K562 (cell line): ENCODE data around the gene SSR4. TPM values are rescaled to one million over a fixed set of nuclear protein-coding genes. Genes with fewer than 3 reads are reported as not detected.

Source experiments
- CREBBP ChIP-seq: IDR thresholded peaks from one replicate; pipeline ENCODE4 v1.6.1; 2012; ENCODE audit warnings: low read depth, mild to moderate bottlenecking, control low read depth, inconsistent platforms, low read length
- KDM5B ChIP-seq: fragments of 200-600 bp; sonication (generic); IDR thresholded peaks from 2 replicates; pipeline ENCODE4 v1.6.1; 2012; ENCODE audit warnings: low read depth, mild to moderate bottlenecking, moderate library complexity, low read length, control low read depth, inconsistent platforms; ENCODE audit not compliant: insufficient replicate concordance
- MBD2 ChIP-seq: sonication (generic); IDR thresholded peaks from 2 replicates; pipeline ENCODE4 v1.6.1; 2016; ENCODE audit warnings: low read depth, borderline replicate concordance
- NR4A1 ChIP-seq, 2 experiments: fragments of 250-450 bp in 1 of 2; fragments of 450-650 bp in 1 of 2; sonication (Bioruptor Pico) in 1 of 2; IDR thresholded peaks; 2 replicates each; pipeline versions ENCODE4 v1.4.0 to v1.6.1; 2016 to 2020; ENCODE audit warnings: mild to moderate bottlenecking in 2 of 2, missing compliant biosample characterization in 1 of 2, missing genetic modification characterization in 1 of 2, moderate library complexity in 1 of 2
- POLR2AphosphoS5 ChIP-seq: IDR thresholded peaks from 2 replicates; pipeline ENCODE4 v1.6.1; 2011; ENCODE audit warnings: mild to moderate bottlenecking, low read depth, low read length, moderate library complexity; ENCODE audit not compliant: control insufficient read depth, insufficient read depth
- SAP30 ChIP-seq: fragments of 200-600 bp; sonication (generic); IDR thresholded peaks from 2 replicates; pipeline ENCODE4 v1.6.1; 2012; ENCODE audit warnings: borderline replicate concordance, low read depth, mild to moderate bottlenecking, moderate library complexity, low read length, control low read depth, inconsistent platforms; ENCODE audit not compliant: insufficient read depth, poor library complexity, severe bottlenecking
- polyA plus RNA-seq, 8 experiments: library from polyadenylated mRNA; depleted of rRNA in 4 of 8; stranded (reverse) in 5 of 8; unstranded in 3 of 8; fragments of >200 nt; fragmentation: Nextera tagmentation in 2 of 8; fragmentation: Illumina TruSeq in 1 of 8; extraction: Ambion mirVana in 2 of 8; extraction: Trizol in 1 of 8; gene quantifications; 2 replicates each; pipeline versions ENCODE4 v1.2.1 to v1.2.3, GENCODE V29; 2011 to 2014; ENCODE audit warnings: inconsistent platforms in 1 of 8, missing spikeins in 1 of 8
- total RNA-seq, 7 experiments: library from RNA; depleted of rRNA in 6 of 7; stranded (reverse); fragments of >200 nt in 6 of 7; fragmentation: Illumina TruSeq in 2 of 7; extraction: Trizol in 2 of 7; gene quantifications; 2 replicates each; pipeline versions ENCODE4 v1.2.1 to v1.2.3, GENCODE V29; 2011 to 2021; ENCODE audit warnings: low replicate concordance in 1 of 7
- TF ChIP-seq, protein P1 (sequence below): fragments of 250-450 bp; sonication (Bioruptor Pico); IDR thresholded peaks from 2 replicates; pipeline ENCODE4 v1.4.0; 2020; ENCODE audit warnings: mild to moderate bottlenecking, moderate library complexity
- TF ChIP-seq, protein P2 (sequence below): fragments of 250-450 bp; sonication (Bioruptor Pico); IDR thresholded peaks from 2 replicates; pipeline ENCODE4 v1.4.0; 2020; ENCODE audit warnings: mild to moderate bottlenecking
- TF ChIP-seq, protein P3 (sequence below): IDR thresholded peaks from 2 replicates; pipeline ENCODE4 v1.6.1; 2014; ENCODE audit warnings: antibody characterized with exemption
- TF ChIP-seq, protein P4 (sequence below): fragments of 450-650 bp; IDR thresholded peaks from 2 replicates; pipeline ENCODE4 v1.6.1; 2017; ENCODE audit warnings: antibody characterized with exemption
- TF ChIP-seq, protein P5 (sequence below): fragments of 450-650 bp; IDR thresholded peaks from 2 replicates; pipeline ENCODE4 v1.6.1; 2016; ENCODE audit warnings: borderline replicate concordance
- TF ChIP-seq, protein P6 (sequence below): fragments of 250-450 bp; sonication (Bioruptor Pico); IDR thresholded peaks from 2 replicates; pipeline ENCODE4 v1.8.0; 2022; ENCODE audit warnings: inconsistent platforms, mild to moderate bottlenecking, moderate library complexity, borderline replicate concordance
- TF ChIP-seq, protein P7 (sequence below): fragments of 450-650 bp; formaldehyde crosslinking; IDR thresholded peaks from 2 replicates; pipeline ENCODE4 v1.4.0; 2020; ENCODE audit warnings: mild to moderate bottlenecking, moderate library complexity

Gene SSR4
- total and polyA plus RNA-seq, 9 of the 15 experiments (the other 6 are each of a cell fraction or from before 2014, with no cell fraction given) = 146 to 492 (median 272) TPM

DNA sequence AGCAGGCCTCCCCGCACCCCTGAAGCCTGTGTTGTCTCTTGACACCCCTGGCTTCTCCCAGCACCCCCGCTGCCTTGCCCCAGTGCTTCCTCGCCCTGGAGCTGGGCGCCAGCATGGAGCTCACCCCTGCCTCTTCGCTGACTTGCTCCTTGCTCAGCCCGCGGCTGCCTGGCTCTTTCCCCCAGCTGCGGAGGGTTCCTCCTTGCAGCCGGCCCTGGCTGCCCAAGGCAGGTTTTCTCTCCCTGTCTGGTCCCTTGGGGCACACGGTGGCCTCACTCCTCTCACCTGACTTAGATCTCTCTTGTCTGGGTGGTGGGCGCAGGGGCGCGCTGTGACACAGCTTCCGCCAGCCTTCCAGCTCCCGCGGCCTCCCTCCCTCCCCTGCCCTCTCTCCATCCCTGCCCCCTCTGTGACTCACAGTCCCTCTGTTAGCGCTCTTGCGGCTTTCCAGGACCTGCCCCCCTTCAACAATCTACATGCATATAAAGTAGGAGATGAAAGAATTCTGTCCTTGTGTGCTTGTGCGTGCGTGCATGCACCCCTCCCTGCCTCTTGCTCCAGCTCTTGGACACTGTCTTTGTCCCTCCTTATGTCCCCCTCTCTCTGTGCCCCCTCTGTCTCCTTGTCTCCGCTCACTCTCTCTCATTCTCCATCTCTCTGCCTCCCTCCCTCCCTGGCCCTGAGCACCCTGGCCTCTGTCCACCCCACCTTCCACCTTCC is 28.2 kb upstream of the SSR4 start (continued):
- TF ChIP-seq POLR2AphosphoS5 = peak; percentile 66
- no peak for TF ChIP-seq CREBBP
- TF ChIP-seq NR4A1 (CRISPR knock-in tag; IDR thresholded peaks at IDR 0.05) = no peak
- 0 out of 2 replicates have a peak, but pooled peaks have one; percentile 52 for TF ChIP-seq NR4A1 (tag; IDR thresholded peaks at IDR 0.05)
- TF ChIP-seq, protein P1, sequence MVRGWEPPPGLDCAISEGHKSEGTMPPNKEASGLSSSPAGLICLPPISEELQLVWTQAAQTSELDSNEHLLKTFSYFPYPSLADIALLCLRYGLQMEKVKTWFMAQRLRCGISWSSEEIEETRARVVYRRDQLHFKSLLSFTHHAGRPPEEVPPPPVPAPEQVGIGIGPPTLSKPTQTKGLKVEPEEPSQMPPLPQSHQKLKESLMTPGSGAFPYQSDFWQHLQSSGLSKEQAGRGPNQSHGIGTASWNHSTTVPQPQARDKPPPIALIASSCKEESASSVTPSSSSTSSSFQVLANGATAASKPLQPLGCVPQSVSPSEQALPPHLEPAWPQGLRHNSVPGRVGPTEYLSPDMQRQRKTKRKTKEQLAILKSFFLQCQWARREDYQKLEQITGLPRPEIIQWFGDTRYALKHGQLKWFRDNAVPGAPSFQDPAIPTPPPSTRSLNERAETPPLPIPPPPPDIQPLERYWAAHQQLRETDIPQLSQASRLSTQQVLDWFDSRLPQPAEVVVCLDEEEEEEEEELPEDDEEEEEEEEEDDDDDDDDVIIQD (CRISPR knock-in tag) = no peak
- TF ChIP-seq, protein P2, sequence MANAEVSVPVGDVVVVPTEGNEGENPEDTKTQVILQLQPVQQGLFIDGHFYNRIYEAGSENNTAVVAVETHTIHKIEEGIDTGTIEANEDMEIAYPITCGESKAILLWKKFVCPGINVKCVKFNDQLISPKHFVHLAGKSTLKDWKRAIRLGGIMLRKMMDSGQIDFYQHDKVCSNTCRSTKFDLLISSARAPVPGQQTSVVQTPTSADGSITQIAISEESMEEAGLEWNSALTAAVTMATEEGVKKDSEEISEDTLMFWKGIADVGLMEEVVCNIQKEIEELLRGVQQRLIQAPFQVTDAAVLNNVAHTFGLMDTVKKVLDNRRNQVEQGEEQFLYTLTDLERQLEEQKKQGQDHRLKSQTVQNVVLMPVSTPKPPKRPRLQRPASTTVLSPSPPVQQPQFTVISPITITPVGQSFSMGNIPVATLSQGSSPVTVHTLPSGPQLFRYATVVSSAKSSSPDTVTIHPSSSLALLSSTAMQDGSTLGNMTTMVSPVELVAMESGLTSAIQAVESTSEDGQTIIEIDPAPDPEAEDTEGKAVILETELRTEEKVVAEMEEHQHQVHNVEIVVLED (CRISPR knock-in tag) = no peak
- TF ChIP-seq, protein P3, sequence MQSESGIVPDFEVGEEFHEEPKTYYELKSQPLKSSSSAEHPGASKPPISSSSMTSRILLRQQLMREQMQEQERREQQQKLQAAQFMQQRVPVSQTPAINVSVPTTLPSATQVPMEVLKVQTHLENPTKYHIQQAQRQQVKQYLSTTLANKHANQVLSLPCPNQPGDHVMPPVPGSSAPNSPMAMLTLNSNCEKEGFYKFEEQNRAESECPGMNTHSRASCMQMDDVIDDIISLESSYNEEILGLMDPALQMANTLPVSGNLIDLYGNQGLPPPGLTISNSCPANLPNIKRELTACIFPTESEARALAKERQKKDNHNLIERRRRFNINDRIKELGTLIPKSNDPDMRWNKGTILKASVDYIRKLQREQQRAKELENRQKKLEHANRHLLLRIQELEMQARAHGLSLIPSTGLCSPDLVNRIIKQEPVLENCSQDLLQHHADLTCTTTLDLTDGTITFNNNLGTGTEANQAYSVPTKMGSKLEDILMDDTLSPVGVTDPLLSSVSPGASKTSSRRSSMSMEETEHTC = no peak
- TF ChIP-seq, protein P4, sequence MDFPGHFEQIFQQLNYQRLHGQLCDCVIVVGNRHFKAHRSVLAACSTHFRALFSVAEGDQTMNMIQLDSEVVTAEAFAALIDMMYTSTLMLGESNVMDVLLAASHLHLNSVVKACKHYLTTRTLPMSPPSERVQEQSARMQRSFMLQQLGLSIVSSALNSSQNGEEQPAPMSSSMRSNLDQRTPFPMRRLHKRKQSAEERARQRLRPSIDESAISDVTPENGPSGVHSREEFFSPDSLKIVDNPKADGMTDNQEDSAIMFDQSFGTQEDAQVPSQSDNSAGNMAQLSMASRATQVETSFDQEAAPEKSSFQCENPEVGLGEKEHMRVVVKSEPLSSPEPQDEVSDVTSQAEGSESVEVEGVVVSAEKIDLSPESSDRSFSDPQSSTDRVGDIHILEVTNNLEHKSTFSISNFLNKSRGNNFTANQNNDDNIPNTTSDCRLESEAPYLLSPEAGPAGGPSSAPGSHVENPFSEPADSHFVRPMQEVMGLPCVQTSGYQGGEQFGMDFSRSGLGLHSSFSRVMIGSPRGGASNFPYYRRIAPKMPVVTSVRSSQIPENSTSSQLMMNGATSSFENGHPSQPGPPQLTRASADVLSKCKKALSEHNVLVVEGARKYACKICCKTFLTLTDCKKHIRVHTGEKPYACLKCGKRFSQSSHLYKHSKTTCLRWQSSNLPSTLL = no peak
- TF ChIP-seq, protein P5, sequence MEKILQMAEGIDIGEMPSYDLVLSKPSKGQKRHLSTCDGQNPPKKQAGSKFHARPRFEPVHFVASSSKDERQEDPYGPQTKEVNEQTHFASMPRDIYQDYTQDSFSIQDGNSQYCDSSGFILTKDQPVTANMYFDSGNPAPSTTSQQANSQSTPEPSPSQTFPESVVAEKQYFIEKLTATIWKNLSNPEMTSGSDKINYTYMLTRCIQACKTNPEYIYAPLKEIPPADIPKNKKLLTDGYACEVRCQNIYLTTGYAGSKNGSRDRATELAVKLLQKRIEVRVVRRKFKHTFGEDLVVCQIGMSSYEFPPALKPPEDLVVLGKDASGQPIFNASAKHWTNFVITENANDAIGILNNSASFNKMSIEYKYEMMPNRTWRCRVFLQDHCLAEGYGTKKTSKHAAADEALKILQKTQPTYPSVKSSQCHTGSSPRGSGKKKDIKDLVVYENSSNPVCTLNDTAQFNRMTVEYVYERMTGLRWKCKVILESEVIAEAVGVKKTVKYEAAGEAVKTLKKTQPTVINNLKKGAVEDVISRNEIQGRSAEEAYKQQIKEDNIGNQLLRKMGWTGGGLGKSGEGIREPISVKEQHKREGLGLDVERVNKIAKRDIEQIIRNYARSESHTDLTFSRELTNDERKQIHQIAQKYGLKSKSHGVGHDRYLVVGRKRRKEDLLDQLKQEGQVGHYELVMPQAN = no peak
- TF ChIP-seq, protein P6, sequence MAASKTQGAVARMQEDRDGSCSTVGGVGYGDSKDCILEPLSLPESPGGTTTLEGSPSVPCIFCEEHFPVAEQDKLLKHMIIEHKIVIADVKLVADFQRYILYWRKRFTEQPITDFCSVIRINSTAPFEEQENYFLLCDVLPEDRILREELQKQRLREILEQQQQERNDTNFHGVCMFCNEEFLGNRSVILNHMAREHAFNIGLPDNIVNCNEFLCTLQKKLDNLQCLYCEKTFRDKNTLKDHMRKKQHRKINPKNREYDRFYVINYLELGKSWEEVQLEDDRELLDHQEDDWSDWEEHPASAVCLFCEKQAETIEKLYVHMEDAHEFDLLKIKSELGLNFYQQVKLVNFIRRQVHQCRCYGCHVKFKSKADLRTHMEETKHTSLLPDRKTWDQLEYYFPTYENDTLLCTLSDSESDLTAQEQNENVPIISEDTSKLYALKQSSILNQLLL = no peak
- peak; percentile 33; the same call in 1 of the 2 replicates for TF ChIP-seq MBD2
- TF ChIP-seq KDM5B = no peak
- TF ChIP-seq SAP30 = no peak
- TF ChIP-seq, protein P7, sequence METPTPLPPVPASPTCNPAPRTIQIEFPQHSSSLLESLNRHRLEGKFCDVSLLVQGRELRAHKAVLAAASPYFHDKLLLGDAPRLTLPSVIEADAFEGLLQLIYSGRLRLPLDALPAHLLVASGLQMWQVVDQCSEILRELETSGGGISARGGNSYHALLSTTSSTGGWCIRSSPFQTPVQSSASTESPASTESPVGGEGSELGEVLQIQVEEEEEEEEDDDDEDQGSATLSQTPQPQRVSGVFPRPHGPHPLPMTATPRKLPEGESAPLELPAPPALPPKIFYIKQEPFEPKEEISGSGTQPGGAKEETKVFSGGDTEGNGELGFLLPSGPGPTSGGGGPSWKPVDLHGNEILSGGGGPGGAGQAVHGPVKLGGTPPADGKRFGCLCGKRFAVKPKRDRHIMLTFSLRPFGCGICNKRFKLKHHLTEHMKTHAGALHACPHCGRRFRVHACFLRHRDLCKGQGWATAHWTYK (CRISPR knock-in tag) = no peak
